ENCODE measurements around the gene FOXL2. TPM values are rescaled to one million over a fixed set of nuclear protein-coding genes. Genes with fewer than 3 reads are reported as not detected.

The FOXL2 gene
- polyA plus RNA-seq (ENCODE audit: insufficient read depth in 1 of 5, insufficient read length in 5 of 5, low replicate concordance in 1 of 5): not detected
- long read RNA-seq, donor 1: 0 reads
- long read RNA-seq, donor 2: 0 reads
- long read RNA-seq, donor 3: 0 reads
- long read RNA-seq, donor 4: 0 reads
- long read RNA-seq, donor 5: 0 reads
- long read RNA-seq, donor 6: 0 reads
- long read RNA-seq, donor 7, partial matches to known transcripts: 0 of 1 reads
- long read RNA-seq, donor 7, other reads (novel, unspliced or antisense): 0 of 1 reads
- long read RNA-seq, donor 8: 0 reads

GRCh38 chr3:138946663-138947494, at the start of gene FOXL2, which contains the start of gene FOXL2NB:
Gene FOXL2 (minus strand): TSS chr3:138947137. CDS start chr3:138946722, 415 bp downstream.
Gene FOXL2NB (plus strand): TSS chr3:138947217. CDS start chr3:138947365, 148 bp downstream.
- DNase-seq: peak in 1 of 2 donors; percentile 56

- DNase-seq: no peak
Measured at GRCh38 chr3:138995706-138996105, 48.8 kb upstream of the FOXL2 start.

GRCh38 chr3:138987181-138987580, 40.2 kb upstream of the FOXL2 start:
- no peak for DNase-seq

GRCh38 chr3:138985932-138986331, 39.0 kb upstream of the FOXL2 start:
- DNase-seq: no peak

- no peak for DNase-seq
Measured at GRCh38 chr3:138984816-138985215, 37.9 kb upstream of the FOXL2 start.

- DNase-seq: no peak
Measured at GRCh38 chr3:138976047-138976446, 29.1 kb upstream of the FOXL2 start.

- DNase-seq: no peak
Measured at GRCh38 chr3:138975351-138975750, 28.4 kb upstream of the FOXL2 start.

- peak in 1 of 2 donors; percentile 16 for DNase-seq
Measured at GRCh38 chr3:138974462-138974861, 27.5 kb upstream of the FOXL2 start.

- DNase-seq: no peak
Measured at GRCh38 chr3:138972941-138973340, 26.0 kb upstream of the FOXL2 start.

- no peak for DNase-seq
Measured at GRCh38 chr3:138971766-138972320, 24.9 kb upstream of the FOXL2 start.

GRCh38 chr3:138964923-138965322, 18.0 kb upstream of the FOXL2 start:
- DNase-seq: no peak

GRCh38 chr3:138964264-138964663, 17.3 kb upstream of the FOXL2 start:
- no peak for DNase-seq

GRCh38 chr3:138962854-138963560, 16.1 kb upstream of the FOXL2 start:
- DNase-seq: no peak

GRCh38 chr3:138960417-138960852, 13.5 kb upstream of the FOXL2 start:
- DNase-seq: no peak

GRCh38 chr3:138950701-138951100, 3.8 kb upstream of the FOXL2 start:
- DNase-seq: no peak

- no peak for DNase-seq
Measured at GRCh38 chr3:138950006-138950644, 3.2 kb upstream of the FOXL2 start.

GRCh38 chr3:138949445-138950005, 2.6 kb upstream of the FOXL2 start:
- no peak for DNase-seq

- no peak for DNase-seq
Measured at GRCh38 chr3:138949002-138949418, 2.1 kb upstream of the FOXL2 start.

GRCh38 chr3:138948371-138949001, 1.5 kb upstream of the FOXL2 start:
- DNase-seq: no peak

- DNase-seq: no peak
Measured at GRCh38 chr3:138947495-138948121, 671 bp upstream of the FOXL2 start.

Data from right lung (tissue), 10 donors.